ENCODE measurements around the gene PCCA. TPM values are rescaled to one million over a fixed set of nuclear protein-coding genes. Genes with fewer than 3 reads are reported as not detected.

PCCA gene
- total RNA-seq, 1 experiment from 2014 or later: 8.9 TPM

GRCh38 chr13:100491164-100491842 lies 402.4 kb downstream of the PCCA start:
- Mint-ChIP-seq H3K9me3 (ENCODE audit: low read depth, unreplicated experiment) (no peaks in the 10 kb centered on the region), H3K36me3 (ENCODE audit: insufficient read depth, unreplicated experiment) (no peaks in the 10 kb centered on the region), H3K27ac (ENCODE audit: unreplicated experiment) (no peak overlapping the region), H3K4me3 (ENCODE audit: low read depth, unreplicated experiment) (no peak overlapping the region), H3K27me3 (ENCODE audit: unreplicated experiment) (no peaks in the 10 kb centered on the region), H3K4me1 (ENCODE audit: low read depth, unreplicated experiment) (no peaks in the 10 kb centered on the region)
- no peak for TF ChIP-seq CTCF (IDR thresholded peaks at IDR 0.05; ENCODE audit: unreplicated experiment)
- CTCF ChIA-PET: no interaction called here
- no TSS peak for BruUV-seq (replicated peaks)
- intact Hi-C loops (cut with micrococcal nuclease; ENCODE audit: unreplicated experiment): no loop called here
- DNase-seq: no peak

- Mint-ChIP-seq H3K36me3 (ENCODE audit: insufficient read depth, unreplicated experiment) (no peaks in the 10 kb centered on the region), H3K9me3 (ENCODE audit: low read depth, unreplicated experiment) (no peaks in the 10 kb centered on the region)
Measured at GRCh38 chr13:100493418-100493817, 404.5 kb downstream of the PCCA start.

GRCh38 chr13:100495455-100495854 lies 406.6 kb downstream of the PCCA start:
- no peaks in the 10 kb centered on the region for H3K27me3 Mint-ChIP-seq (ENCODE audit: unreplicated experiment)
- H3K9me3 Mint-ChIP-seq (ENCODE audit: low read depth, unreplicated experiment): no peaks in the 10 kb centered on the region
- no peak overlapping the region for H3K27ac Mint-ChIP-seq (ENCODE audit: unreplicated experiment)
- no peak overlapping the region for H3K4me3 Mint-ChIP-seq (ENCODE audit: low read depth, unreplicated experiment)
- CTCF ChIA-PET: no interaction called here
- BruUV-seq (replicated peaks): no TSS peak
- intact Hi-C loops (cut with micrococcal nuclease; ENCODE audit: unreplicated experiment): no loop called here
- no peak for TF ChIP-seq CTCF (IDR thresholded peaks at IDR 0.05; ENCODE audit: unreplicated experiment)
- DNase-seq: no peak
- no peaks in the 10 kb centered on the region for H3K36me3 Mint-ChIP-seq (ENCODE audit: insufficient read depth, unreplicated experiment)
- H3K4me1 Mint-ChIP-seq (ENCODE audit: low read depth, unreplicated experiment): no peaks in the 10 kb centered on the region

More at GRCh38 chr13:100493418-100493817, 404.5 kb downstream of the PCCA start:
- no peak for TF ChIP-seq CTCF (IDR thresholded peaks at IDR 0.05; ENCODE audit: unreplicated experiment)
- intact Hi-C loops (cut with micrococcal nuclease; ENCODE audit: unreplicated experiment): no loop called here
- CTCF ChIA-PET: no interaction called here
- no peak for DNase-seq
- no peak overlapping the region for H3K4me3 Mint-ChIP-seq (ENCODE audit: low read depth, unreplicated experiment)
- no TSS peak for BruUV-seq (replicated peaks)
- H3K4me1 Mint-ChIP-seq (ENCODE audit: low read depth, unreplicated experiment): no peaks in the 10 kb centered on the region
- H3K27me3 Mint-ChIP-seq (ENCODE audit: unreplicated experiment): no peaks in the 10 kb centered on the region
- H3K27ac Mint-ChIP-seq (ENCODE audit: unreplicated experiment): no peak overlapping the region

- Mint-ChIP-seq H3K4me3 (ENCODE audit: low read depth, unreplicated experiment) (no peak overlapping the region), H3K27me3 (ENCODE audit: unreplicated experiment) (no peaks in the 10 kb centered on the region), H3K9me3 (ENCODE audit: low read depth, unreplicated experiment) (no peaks in the 10 kb centered on the region), H3K27ac (ENCODE audit: unreplicated experiment) (no peak overlapping the region), H3K4me1 (ENCODE audit: low read depth, unreplicated experiment) (no peaks in the 10 kb centered on the region), H3K36me3 (ENCODE audit: insufficient read depth, unreplicated experiment) (no peaks in the 10 kb centered on the region)
- no peak for TF ChIP-seq CTCF (IDR thresholded peaks at IDR 0.05; ENCODE audit: unreplicated experiment)
- CTCF ChIA-PET: no interaction called here
- intact Hi-C loops (cut with micrococcal nuclease; ENCODE audit: unreplicated experiment): no loop called here
- DNase-seq: no peak
- no TSS peak for BruUV-seq (replicated peaks)
Measured at GRCh38 chr13:100497389-100497788, 408.5 kb downstream of the PCCA start.
